Inflammatory macrophage treated with lipopolysaccharide for 1 hour (primary cell): ENCODE data around the gene ETV7.
"Not testable (repeated sequence)": the region's sequence is repeated elsewhere in the genome, so short reads cannot be mapped to it uniquely, and the experiment has no call there.

Source experiments
- DNase-seq, 2 donors: peaks; one replicate each; pipeline ENCODE4 v3.0.0-alpha.2; 2020 to 2022

ETV7 gene

DNA sequence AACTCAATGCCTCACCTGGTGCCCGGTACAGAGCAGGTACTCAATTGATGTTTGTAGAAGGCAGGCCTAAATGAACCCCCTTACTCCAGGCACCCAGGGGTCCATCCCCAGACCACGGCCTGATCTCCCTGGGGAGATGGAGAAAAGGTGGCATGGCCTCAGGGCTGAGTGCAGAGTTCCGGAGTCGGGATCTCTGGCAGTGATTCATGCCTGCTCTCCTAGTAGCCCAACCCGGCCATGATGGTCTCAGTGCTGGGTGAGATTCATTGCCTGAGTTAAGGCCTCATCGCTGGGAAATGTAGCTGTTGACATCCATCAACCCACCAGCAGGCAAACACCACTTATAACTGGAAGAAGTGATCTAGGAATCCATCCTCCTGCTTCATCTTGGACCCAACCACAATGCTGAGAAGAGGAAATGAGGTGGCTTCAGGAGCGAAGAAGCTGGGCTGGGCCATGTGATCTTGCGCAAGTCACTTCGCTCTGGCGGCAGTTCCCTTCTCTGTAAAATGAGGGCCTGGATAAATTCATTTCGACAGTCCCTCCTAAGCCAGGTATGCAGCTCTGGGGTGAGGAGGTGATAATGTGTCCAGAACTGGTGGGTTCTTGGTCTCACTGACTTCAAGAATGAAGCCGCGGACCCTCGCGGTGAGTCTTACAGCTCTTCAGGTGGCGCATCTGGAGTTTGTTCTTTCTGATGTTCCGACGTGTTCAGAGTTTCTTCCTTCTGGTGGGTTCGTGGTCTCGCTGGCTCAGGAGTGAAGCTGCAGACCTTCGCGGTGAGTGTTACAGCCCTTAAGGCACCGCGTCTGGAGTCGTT, 24.7 kb downstream of the ETV7 start:
- DNase-seq, result peak; percentile 35 to 51

DNA sequence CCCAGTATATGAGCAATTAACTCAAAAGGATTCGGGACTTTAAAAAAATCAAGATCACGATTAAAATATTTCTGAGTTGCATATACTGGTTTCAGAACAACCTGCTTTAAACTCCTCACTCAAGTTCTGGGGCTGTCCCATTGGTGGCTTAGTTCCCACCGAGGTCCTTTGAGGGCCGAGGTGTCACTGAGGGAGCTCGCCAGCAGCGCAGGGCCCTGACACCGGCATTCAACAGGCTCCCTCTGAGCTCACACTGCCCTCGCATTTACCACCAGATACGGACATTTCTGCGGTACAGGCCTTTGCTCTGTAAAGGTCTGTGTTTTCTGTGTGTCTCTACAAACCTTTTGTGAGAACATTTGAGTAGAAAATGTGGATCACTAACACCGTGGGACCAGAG, 26.4 kb downstream of the ETV7 start:
- DNase-seq, result no peak

DNA sequence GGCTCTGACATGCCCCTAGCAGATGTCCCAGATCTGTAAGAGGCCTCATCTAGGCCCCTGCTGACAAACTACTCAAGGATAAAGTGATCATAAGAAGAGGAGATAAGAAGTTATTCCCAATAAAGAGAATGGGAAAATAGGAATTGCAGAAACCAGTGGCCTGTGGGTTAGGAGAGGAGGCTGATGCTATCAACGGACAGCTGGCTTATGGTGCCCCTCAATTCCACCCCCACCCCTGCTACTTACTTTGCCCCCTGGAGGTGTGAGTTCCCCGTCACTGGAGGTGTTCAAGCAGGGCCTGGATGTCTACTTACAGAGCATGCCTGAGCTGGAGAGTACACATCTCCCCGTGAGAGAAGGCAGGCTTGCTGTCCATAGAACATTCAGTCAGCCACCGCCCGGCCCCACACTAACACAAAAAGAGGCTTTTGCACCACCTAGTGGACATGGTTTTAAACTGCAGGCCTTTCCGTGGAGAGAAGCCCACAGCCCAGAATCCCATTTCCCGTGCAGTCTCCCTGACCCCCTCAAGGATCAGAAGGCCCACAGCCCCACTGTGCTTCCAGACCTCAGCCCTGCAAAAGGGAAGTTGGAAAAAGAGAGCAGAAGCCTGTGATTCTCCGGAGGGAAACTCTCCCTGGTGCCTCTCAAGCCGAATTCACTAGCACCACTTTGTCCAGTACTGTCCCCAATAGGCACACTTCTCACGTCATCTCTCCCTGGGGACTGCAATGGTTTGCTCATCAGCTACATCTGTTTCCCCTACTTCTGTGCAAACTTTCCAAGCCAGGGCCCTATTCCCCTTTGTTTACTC, 27.0 kb downstream of the ETV7 start:
- DNase-seq, result peak; percentile 53 to 94

DNA sequence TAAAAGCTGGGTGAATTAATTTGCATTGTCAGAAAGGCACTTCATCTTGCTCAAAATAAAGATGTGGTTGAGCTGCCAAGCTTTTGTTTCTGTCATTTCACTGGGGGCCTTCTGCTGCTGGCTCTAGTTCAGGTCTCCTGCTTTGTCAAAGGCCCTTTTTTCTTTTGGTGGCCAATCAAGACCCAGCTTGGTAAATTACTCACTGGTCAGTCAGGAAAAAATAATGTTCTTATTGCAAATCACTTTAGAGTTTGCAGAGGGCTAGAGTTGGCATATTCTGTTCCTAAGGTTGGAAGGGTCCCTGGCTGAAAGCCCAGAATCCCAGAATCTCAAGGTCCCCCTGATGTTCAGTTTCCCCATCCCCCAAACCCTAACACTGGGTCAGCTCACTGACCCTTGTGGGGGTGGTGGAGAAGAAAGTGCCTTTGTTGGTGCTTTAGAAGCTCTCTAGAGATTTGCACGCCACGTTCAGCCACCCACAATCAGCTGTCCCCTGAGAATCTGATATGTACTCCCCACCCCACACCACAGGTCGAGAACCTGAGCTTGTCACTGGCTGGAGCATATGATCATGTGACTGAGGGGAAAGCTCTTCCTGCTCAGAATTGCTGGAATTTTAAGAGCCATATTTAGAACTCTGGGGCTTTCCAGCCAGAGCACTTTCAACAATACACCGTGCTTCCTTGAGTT, 29.1 kb downstream of the ETV7 start:
- DNase-seq, result peak in 1 of 2 donors; percentile 32

DNA sequence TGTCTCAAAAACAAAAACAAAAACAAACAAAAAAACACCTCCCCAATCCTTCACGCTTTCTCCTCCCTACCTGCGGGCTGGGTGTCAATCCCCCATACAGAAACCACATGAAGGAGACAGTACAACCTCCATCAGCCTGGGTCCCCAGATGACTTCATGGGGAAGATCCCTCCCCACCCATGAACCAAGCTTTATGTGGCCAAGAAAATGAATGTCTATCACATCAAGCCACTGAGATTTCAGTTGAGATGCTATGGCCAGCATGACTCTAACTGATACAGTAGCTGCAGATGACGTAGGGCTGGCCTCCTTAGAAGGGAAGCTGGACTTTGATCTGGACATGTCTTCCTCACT, 29.6 kb downstream of the ETV7 start:
- DNase-seq, result no peak

DNA sequence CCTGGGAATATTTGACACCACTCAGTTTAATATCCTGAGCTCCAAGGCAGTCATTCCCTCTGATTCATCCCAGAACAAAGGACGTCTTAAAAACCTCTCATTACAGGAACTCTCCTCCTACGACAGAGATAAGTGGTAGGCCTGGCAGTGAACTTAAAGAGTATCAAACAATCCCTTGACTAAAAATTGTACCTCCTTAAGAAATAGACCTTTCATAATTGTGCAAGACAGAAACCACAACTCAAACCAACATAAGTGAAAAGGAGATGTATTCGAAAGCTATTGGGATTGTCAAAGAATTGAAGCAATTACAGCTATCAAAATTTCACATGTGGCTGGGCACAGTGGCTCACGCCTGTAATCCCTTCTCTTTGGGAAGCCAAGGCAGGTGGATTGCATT, 31.6 kb downstream of the ETV7 start:
- peak in 1 of 2 donors; percentile 49 for DNase-seq

DNA sequence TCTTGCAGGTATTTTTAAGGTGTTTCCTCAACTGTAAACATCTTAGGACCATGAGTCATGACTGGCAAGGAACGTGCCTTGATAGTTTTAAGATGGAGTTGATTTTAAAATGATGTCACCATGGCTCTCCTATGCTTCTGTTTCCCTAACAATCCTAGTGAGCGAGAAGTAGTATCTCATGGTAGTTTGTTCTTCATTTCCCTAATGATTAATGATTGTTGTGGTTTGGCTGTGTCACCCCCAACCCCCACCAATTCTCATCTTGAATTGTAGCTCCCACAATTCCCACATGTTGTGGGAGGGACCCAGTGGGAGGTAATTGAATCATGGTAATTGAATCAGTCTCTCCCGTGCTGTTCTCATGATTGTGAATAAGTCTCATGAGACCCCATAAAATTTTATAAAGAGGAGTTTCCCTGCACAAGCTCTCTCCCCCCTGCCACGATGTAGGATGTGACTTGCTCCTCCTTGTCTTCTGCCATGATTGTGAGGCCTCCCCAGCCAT, 34.0 kb downstream of the ETV7 start:
- DNase-seq, result peak; percentile 36 to 77

DNA sequence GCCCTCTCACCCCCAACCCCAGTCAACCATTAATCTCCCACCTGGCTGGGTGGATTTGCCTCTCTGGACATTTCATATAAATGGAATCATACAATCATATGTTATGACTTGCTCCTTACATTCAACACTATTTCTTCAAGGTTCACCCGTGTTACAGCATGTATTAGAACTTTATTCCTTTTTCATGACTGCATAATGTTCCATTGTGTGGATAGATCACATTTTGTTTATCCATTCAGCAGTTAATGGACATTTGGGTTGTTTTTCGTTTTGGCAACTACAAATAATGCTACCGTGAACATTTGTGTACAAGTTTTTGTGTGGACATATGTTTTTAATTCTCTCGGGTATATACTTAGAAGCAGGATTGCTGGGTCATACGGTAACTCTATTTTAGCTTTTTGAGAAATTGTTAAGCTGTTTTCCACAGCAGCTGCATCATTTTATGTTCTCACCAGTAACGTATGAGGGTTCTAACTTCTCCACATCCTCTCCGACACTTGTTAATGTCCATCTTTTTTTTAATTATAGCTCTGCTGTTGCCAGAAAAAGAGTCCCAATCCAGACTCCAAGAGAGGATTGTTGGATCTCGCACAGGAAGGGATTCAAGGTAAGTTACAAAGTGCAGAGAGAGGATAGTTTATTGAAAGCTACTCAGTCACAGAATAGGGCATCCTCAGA, 34.9 kb downstream of the ETV7 start:
- no peak for DNase-seq

DNA sequence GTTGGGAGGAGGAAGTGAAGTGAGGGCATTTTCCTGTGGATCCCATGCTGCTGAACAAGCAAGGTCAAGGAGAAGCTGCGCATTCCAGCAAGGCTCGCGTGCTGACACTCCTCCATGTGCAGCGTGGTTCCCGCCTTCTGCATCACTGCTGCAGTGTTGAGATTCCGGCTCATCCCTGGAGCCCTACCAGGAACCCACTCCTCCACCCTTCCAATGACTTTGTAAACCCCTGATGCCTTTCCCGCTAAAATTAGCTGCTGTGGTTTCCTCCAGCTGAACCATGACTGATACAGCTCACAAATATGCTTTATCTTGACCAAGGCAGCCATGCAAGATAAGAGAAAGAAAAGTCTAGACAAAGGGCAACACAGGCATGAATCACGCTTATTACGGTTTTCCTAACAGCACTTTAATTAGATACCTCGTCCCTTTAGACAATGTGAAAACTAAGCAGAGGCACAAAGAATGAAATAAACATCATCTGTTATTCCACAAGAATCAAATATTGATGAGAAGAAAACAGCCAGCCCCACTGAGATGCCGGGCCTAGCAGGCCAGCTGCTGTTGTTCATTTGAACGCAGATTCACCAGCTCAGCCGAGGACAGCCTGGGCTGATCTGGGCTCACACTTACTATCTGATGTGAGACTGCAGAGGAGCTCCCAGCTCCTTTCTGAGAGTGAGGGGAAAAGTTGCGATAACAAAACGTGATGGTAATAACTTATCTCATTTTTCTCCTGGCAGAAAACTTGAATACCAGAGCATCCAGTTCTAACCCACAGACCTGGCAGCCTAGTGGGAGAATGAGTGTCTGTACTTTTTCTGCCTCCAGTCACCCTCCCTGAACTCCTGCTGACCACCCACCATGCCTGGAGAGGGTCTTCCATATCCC, 36.5 kb downstream of the ETV7 start:
- no peak for DNase-seq

DNA sequence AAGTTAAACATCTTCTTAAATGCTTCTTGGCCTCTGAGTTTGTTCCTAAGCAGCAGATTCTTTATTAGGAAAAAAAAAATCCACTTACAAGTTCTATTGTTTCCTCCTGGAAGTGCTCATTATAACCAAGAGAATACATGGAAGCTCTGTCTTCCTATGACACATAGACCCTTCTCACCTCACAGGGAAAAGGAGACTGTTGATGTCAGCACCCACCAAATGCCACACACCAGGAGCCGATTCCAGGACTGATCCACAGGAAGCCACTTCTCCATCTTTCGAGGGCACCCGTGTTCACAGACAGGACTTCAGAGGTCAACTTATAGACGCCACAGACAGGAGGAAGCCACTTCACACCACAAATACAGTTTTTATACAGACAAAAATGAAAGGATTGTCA, 37.4 kb downstream of the ETV7 start:
- DNase-seq, result no peak

DNA sequence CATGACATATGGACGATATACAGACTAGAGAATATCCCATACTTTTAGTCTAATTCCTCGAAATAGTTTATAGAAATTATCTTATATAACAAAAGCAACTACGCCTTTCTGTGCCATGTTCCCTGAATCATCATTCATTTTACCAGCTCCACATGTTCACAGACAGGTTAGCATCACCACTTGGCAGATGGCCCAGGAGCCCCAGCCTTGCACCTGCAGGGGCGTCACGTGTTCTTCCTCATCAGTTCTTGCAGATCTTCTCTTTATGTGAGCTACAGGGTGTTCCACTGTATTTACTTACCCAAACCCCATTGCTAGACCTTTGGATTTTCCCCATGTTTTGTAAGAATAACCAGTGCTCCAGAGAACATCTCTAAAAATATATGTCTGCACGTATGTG, 38.2 kb downstream of the ETV7 start:
- DNase-seq, result no peak

DNA sequence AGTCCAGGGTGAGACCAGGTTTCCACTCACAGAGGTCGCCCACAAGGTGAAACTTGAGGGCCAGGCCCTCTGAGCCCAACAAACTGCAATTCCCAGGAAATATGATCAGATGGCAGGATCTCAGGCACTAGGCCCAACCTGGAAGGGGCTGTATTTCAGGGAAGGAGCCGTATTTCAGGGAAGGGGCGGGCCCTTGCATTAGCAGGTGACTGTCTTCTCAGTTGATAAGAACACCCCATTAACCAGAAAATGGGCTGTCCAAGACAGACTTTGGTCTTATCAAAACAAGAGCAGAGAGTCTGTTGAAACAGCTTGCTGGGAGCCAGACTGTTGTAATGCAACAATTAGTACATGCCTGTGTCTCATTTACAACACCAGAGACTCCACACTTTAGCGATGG, 39.8 kb downstream of the ETV7 start:
- no peak for DNase-seq

DNA sequence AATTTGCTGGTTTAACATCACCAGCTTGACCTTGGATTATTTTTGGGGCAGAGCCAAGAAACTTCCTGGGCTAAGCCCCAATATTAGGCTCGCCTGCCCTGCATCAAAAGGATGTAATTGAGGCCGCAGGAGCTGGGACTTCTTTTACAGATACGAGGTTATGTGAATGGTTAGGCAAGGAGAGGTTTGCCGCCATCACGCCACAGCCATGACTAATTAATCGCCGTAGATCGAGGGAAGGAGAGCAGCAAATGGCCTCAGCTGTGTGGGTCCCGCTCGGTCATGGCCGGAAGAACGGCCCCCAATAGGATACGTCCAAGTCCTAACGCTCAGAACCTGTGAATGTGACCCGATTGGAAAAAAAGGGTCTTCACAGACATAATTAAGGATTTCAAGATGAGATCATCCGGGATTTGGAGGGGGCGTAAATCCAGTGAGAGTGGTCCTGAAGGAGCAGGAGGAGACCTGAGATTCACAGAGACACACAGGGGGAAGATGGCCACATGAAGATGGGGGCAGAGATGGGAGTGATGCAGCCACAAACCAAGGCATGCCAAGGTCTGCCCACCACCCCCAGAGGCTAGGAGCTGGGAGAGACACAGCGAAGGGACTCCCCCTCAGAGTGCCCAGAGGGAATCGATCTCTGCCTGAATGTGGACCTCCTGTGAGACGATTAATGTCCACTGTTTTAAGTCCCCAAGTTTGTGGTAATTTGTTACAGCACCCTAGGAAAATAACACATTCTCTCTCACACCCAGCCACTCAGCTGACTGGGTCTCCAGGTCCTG, 40.8 kb downstream of the ETV7 start:
- DNase-seq, result no peak

DNA sequence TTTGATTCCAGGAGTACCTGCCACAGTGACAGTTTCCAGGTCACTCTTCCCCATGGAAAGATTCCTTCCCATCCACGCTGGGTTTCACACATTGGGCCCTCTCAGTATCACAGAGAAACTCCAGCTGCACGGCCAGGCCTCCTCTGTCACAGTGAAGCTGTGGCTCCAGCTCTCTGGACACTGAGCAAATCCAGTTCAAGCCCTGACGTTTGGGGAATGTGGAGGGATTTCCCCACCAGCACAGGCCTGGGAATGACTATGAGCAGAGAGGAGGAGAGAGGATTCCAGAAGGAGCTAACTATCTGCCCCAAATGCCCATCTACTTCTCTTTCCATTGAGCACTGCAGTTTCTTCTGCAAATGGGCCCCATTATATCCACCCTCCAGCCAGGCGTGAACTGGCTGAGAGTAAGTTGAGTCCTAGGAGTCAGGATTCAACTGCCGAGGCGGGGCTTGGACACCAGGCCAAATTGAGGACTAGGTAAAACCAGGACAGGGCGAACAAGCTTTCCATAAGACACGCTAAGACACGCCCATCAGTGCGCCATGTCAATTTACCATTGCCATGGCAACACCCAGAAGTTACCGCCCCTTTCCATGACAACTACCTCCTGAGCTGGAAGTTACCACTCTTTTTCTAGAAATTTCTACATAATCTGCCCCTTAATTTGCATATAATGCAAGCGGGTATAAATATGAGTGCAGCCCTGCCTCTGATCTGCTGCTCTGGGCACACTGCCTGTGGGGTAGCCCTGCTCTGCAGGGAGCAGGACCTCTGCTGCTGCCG, 41.6 kb downstream of the ETV7 start:
- DNase-seq, result no peak

DNA sequence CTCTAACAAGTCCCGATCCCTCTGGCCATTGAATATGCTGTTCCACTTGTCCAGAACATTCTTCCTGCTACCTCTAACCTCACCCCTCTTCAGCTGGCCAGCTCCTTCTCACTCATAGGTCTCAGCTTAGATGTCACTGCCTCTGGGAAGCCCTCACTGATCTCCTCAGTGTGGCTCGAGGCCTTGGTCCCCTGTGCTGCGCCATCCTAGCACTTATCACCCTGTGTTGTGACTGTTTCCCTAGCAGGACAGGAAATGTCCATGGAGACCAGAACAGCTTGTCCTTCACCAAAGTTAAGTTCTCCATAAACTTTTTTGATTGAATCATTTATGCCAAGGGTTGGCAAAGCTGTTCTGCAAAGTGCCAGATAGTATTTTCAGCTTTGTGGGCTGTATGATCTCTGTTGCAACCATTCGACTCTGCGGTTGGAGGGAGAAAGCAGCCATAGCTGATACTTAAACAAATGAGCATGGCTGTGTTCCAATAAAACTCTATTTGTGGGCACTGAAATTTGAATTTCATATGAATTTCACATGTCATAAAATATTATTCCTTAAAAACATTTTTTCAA, 44.3 kb downstream of the ETV7 start:
- DNase-seq, result no peak

DNA sequence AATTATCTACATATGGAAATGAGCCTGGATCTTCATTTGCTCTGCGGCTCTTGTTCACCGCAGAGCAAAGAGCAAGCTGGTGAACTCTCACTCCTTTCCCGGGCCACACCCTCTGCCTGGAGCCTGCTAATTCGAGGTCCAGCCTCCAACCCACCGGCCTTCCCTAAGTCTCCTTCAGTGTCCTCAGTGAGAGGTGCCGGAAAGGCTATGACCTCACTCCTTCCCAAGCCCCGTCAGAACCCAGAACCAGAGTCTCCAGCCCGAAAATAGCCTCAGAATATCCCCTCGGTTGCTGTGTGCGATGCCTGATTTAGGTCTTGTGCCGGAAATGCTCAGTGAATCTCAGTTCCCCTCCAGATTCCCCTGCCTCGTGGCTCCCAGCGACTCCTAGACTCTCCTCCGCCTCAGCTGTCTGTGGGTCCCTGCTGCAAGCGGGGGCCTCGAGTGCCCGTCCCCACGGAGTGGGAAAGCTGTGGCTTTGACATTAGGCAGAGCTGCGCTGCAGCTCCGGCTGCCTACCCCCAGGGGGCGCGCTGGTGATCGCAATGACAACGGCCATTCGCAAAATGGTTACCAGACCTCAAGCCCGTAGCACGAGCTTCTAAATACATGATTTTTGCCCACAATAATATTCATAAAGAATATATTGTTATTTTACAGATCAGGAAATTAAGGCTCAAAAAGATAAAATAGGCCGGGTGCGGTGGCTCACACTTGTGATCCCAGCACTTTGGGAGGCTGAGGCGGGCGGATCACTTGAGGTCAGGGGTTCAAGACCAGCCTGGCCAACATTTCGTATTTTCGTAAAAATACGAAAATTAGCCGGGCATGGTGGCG, 46.6 kb downstream of the ETV7 start:
- DNase-seq, result peak; percentile 58 to 83

DNA sequence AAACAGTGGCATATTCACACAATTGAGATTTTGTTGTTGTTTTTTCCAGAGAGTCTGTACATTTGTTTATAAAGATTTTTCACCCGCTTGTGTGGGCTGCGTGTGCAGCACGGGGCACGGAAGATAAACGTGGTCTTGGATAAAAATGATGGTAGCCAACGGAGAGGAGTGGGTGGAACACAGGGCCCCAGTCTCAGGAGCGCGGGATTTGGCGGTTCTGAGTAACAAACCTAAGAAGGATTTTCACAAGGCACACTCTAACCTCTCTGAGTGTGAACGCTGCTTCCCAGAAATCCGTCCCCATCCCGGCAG, 47.2 kb downstream of the ETV7 start:
- DNase-seq, result no peak

DNA sequence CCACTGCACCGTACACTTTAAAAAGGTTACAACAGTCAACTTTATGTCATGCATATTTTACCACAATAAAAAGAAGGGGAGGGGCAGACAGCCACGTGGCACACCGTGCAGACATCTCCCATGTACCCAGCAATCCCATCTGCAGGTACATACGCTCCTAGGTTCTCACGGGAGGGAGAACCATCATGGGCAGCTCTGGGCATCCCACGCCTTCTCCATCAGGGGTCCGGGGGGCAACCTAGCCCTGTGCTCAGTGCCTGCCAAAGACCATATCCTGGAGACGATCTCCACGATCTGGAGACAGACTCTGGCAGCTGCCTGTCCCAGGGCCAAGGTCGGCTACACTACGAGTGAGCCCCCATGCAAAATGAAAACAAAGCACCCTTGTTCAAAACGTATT, 48.3 kb downstream of the ETV7 start:
- no peak for DNase-seq

DNA sequence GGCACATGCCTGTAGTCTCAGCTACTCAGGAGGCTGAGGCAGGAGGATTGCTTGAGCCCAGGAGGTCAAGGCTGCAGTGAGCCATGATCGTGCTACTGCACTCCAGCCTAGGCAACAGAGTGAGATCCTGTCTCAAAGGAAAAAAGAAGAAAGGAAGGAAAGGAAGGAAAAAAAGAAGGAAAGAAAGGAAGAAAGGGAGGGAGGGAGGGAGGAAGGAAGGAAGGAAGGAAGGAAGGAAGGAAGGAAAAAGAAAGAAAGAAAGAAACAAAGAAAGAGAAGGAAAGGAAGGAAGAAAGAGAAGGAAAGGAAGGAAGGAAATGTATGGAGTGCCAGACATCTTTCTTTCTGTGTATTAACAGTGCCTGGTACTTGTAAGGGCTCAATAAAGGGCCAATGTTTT, 49.2 kb downstream of the ETV7 start:
- not testable (repeated sequence) for DNase-seq
